ENCODE data around the gene LRMDA.

DNA sequence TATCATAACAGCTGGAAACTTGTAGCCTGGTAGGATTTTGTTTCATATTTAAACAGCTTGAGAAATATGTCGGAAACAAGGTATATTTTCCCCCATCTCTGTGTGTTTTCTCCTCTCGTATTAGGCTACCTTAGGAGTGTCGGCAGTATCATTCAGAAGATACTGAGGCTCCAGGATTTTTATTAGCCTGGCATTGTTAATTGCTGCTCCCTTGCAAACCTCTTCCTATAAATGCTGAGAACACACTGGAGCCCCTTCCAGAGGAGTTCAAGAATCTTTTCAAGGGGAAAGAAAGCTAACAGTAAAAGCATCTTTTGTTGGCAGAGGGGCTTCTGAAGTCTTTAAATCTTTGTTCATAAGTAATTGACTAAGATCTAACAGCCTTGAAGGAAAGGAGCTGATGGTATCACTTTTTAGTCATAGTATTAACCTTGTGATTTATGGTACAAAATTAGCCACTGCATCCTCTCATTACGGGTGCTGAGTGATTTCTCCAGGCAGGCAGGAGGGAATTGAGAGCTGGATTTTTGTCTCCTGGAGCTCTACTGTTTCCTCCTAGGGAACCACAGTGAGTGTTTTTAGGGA lies 998.7 kb downstream of the LRMDA start:
- TF ChIP-seq, protein P1, sequence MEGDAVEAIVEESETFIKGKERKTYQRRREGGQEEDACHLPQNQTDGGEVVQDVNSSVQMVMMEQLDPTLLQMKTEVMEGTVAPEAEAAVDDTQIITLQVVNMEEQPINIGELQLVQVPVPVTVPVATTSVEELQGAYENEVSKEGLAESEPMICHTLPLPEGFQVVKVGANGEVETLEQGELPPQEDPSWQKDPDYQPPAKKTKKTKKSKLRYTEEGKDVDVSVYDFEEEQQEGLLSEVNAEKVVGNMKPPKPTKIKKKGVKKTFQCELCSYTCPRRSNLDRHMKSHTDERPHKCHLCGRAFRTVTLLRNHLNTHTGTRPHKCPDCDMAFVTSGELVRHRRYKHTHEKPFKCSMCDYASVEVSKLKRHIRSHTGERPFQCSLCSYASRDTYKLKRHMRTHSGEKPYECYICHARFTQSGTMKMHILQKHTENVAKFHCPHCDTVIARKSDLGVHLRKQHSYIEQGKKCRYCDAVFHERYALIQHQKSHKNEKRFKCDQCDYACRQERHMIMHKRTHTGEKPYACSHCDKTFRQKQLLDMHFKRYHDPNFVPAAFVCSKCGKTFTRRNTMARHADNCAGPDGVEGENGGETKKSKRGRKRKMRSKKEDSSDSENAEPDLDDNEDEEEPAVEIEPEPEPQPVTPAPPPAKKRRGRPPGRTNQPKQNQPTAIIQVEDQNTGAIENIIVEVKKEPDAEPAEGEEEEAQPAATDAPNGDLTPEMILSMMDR (IDR thresholded peaks at IDR 0.05): no peak
- no peak for TF ChIP-seq POLR2A (IDR thresholded peaks at IDR 0.05)

All from body of pancreas (tissue), 4 donors.